ENCODE results near the gene PIWIL4. TPM values are rescaled to one million over a fixed set of nuclear protein-coding genes. Genes with fewer than 3 reads are reported as not detected.

The PIWIL4 gene
- total RNA-seq, 1 donor from 2014 or later, result 0.59 TPM

DNA sequence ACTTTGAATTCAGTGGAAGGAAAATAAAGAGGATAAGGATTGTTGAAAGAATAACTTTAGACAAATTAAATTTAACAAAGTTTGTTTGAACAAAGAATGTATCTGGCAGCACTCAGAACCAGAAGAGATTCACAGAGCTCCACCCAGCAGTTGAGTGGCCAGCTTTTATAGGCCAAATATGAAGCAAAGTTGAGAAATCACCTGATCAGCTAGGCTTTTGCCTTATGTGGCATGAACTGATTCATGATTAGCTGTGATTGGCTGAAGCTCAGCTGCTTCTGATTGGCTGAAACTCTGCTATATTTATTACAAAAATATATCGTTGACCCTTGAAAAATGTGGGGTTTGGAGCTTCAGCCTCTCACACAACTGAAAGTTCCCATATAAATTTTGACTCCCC is 62.6 kb downstream of the PIWIL4 start:
- Histone ChIP-seq H3K9ac (ENCODE audit: low read length) (no peak overlapping the region), H3K4me1 (ENCODE audit: insufficient read depth, low read length) (no peaks in the 10 kb centered on the region), H3K36me3 (ENCODE audit: insufficient read depth, low read length) (no peaks in the 10 kb centered on the region), H3K27ac (ENCODE audit: low read depth, low read length) (no peak overlapping the region), H3K9me3 (ENCODE audit: insufficient read depth, low read depth, low read length) (peaks cover 3% of the 10 kb centered on the region), H3K4me3 (ENCODE audit: insufficient read depth, low read depth, low read length) (no peak overlapping the region), H3K27me3 (ENCODE audit: insufficient read depth, low read length) (no peaks in the 10 kb centered on the region), H3K4me2 (ENCODE audit: low read length) (no peak overlapping the region), H3K79me2 (ENCODE audit: insufficient read depth, low read length) (no peaks in the 10 kb centered on the region), H2AFZ (ENCODE audit: low read depth, low read length) (no peak overlapping the region), H4K20me1 (ENCODE audit: insufficient read depth, low read length) (no peaks in the 10 kb centered on the region)
- TF ChIP-seq EZH2 (IDR thresholded peaks at IDR 0.05; ENCODE audit: insufficient read depth, low read length), result no peak
- TF ChIP-seq, protein P1, sequence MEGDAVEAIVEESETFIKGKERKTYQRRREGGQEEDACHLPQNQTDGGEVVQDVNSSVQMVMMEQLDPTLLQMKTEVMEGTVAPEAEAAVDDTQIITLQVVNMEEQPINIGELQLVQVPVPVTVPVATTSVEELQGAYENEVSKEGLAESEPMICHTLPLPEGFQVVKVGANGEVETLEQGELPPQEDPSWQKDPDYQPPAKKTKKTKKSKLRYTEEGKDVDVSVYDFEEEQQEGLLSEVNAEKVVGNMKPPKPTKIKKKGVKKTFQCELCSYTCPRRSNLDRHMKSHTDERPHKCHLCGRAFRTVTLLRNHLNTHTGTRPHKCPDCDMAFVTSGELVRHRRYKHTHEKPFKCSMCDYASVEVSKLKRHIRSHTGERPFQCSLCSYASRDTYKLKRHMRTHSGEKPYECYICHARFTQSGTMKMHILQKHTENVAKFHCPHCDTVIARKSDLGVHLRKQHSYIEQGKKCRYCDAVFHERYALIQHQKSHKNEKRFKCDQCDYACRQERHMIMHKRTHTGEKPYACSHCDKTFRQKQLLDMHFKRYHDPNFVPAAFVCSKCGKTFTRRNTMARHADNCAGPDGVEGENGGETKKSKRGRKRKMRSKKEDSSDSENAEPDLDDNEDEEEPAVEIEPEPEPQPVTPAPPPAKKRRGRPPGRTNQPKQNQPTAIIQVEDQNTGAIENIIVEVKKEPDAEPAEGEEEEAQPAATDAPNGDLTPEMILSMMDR (IDR thresholded peaks at IDR 0.05; ENCODE audit: insufficient read depth, low read depth, low read length), result no peak
- Mint-ChIP-seq H3K4me1 (ENCODE audit: low read depth, unreplicated experiment) (no peaks in the 10 kb centered on the region), H3K27me3 (ENCODE audit: low read depth, unreplicated experiment) (no peaks in the 10 kb centered on the region), H3K36me3 (ENCODE audit: low read depth, unreplicated experiment) (peaks cover 5% of the 10 kb centered on the region), H3K27ac (ENCODE audit: unreplicated experiment) (no peak overlapping the region), H3K9me3 (ENCODE audit: unreplicated experiment) (peaks cover 10% of the 10 kb centered on the region), H3K4me3 (ENCODE audit: unreplicated experiment) (no peak overlapping the region)
- FAIRE-seq, result no peak
- DNase-seq (ENCODE audit: low read depth), result no peak

DNA sequence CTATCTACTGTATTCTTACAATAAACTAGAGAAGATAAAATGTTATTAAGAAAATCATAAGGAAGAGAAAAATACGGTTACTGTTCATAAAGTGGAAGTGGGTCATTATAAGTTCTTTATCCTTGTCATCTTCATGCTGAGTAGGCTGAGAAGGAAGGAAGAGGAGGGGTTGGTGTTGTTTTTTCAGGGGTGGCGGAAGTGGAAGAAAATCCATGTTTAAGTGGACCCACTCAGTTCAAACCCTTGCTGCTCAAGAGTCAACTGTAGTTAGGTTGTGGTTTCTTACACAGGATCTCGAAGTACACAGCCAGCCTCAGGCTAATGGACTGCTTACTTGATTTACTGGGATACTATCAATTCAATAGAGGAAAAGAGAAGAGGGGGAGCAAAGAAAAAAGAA is 63.1 kb downstream of the PIWIL4 start:
- Histone ChIP-seq H4K20me1 (ENCODE audit: insufficient read depth, low read length) (no peaks in the 10 kb centered on the region), H2AFZ (ENCODE audit: low read depth, low read length) (no peak overlapping the region), H3K4me3 (ENCODE audit: insufficient read depth, low read depth, low read length) (no peak overlapping the region), H3K79me2 (ENCODE audit: insufficient read depth, low read length) (no peaks in the 10 kb centered on the region), H3K9me3 (ENCODE audit: insufficient read depth, low read depth, low read length) (peaks cover 3% of the 10 kb centered on the region), H3K4me2 (ENCODE audit: low read length) (no peak overlapping the region), H3K4me1 (ENCODE audit: insufficient read depth, low read length) (no peaks in the 10 kb centered on the region), H3K27ac (ENCODE audit: low read depth, low read length) (no peak overlapping the region), H3K36me3 (ENCODE audit: insufficient read depth, low read length) (no peaks in the 10 kb centered on the region), H3K27me3 (ENCODE audit: insufficient read depth, low read length) (no peaks in the 10 kb centered on the region), H3K9ac (ENCODE audit: low read length) (no peak overlapping the region)
- H3K4me1 Mint-ChIP-seq (ENCODE audit: low read depth, unreplicated experiment), result no peaks in the 10 kb centered on the region
- FAIRE-seq (no peak), DNase-seq (ENCODE audit: low read depth) (no peak)
- TF ChIP-seq EZH2 (IDR thresholded peaks at IDR 0.05; ENCODE audit: insufficient read depth, low read length), result no peak
- TF ChIP-seq, protein P1 (IDR thresholded peaks at IDR 0.05; ENCODE audit: insufficient read depth, low read depth, low read length), result no peak
- peaks cover 5% of the 10 kb centered on the region for H3K36me3 Mint-ChIP-seq (ENCODE audit: low read depth, unreplicated experiment)
- H3K4me3 Mint-ChIP-seq (ENCODE audit: unreplicated experiment), result no peak overlapping the region
- H3K27ac Mint-ChIP-seq (ENCODE audit: unreplicated experiment), result no peak overlapping the region
- peaks cover 10% of the 10 kb centered on the region for H3K9me3 Mint-ChIP-seq (ENCODE audit: unreplicated experiment)
- no peaks in the 10 kb centered on the region for H3K27me3 Mint-ChIP-seq (ENCODE audit: low read depth, unreplicated experiment)

DNA sequence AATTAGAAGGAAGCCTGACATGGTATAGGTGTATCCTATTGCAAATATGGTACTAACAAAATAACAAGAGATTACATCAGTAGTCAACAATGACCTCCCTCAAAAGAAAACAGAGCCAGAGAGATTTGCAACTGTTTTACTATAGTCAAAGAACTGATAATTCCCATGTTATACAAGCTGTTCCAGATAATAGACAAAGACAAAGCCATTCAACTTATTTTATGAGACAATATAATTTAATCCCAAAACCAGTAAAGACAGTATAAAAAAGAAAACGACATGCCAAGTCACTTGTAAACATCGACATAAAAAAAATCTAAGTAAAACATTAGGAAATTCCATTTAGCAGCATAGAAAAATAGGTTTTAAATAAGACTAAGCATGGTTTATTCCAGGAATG is 65.2 kb downstream of the PIWIL4 start:
- no peak overlapping the region for H3K4me3 Mint-ChIP-seq (ENCODE audit: unreplicated experiment)
- no peak overlapping the region for H3K27ac ChIP-seq (ENCODE audit: low read depth, low read length)

More for the DNA sequence above, 65.2 kb downstream of the PIWIL4 start:
- H3K9me3 ChIP-seq (ENCODE audit: insufficient read depth, low read depth, low read length), result no peaks in the 10 kb centered on the region
- H3K36me3 Mint-ChIP-seq (ENCODE audit: low read depth, unreplicated experiment), result no peaks in the 10 kb centered on the region
- no peak overlapping the region for H3K4me3 ChIP-seq (ENCODE audit: insufficient read depth, low read depth, low read length)
- no peaks in the 10 kb centered on the region for H4K20me1 ChIP-seq (ENCODE audit: insufficient read depth, low read length)
- no peak overlapping the region for H3K9ac ChIP-seq (ENCODE audit: low read length)
- FAIRE-seq (no peak), DNase-seq (ENCODE audit: low read depth) (no peak)
- no peaks in the 10 kb centered on the region for H3K27me3 Mint-ChIP-seq (ENCODE audit: low read depth, unreplicated experiment)
- H2AFZ ChIP-seq (ENCODE audit: low read depth, low read length), result no peak overlapping the region
- H3K9me3 Mint-ChIP-seq (ENCODE audit: unreplicated experiment), result no peaks in the 10 kb centered on the region
- no peak overlapping the region for H3K27ac Mint-ChIP-seq (ENCODE audit: unreplicated experiment)
- H3K4me1 Mint-ChIP-seq (ENCODE audit: low read depth, unreplicated experiment), result peaks cover 3% of the 10 kb centered on the region
- H3K79me2 ChIP-seq (ENCODE audit: insufficient read depth, low read length), result no peaks in the 10 kb centered on the region
- H3K4me2 ChIP-seq (ENCODE audit: low read length), result no peak overlapping the region
- no peaks in the 10 kb centered on the region for H3K36me3 ChIP-seq (ENCODE audit: insufficient read depth, low read length)
- no peaks in the 10 kb centered on the region for H3K4me1 ChIP-seq (ENCODE audit: insufficient read depth, low read length)
- H3K27me3 ChIP-seq (ENCODE audit: insufficient read depth, low read length), result no peaks in the 10 kb centered on the region
- TF ChIP-seq, protein P1 (IDR thresholded peaks at IDR 0.05; ENCODE audit: insufficient read depth, low read depth, low read length), result no peak
- no peak for TF ChIP-seq EZH2 (IDR thresholded peaks at IDR 0.05; ENCODE audit: insufficient read depth, low read length)
